Chondrocyte (in vitro differentiated cells): ENCODE results near the gene LENG8. TPM values are rescaled to one million over a fixed set of nuclear protein-coding genes. Genes with fewer than 3 reads are reported as not detected.

Experiments used
- DNase-seq: peaks from one replicate; pipeline ENCODE4 v3.0.0; 2021; ENCODE audit warnings: mixed read lengths, low spot score
- H3K27ac Mint-ChIP-seq: one replicate; pipeline ENCODE4 v1.8.0; 2021; ENCODE audit warnings: mild to moderate bottlenecking, moderate library complexity, mixed read lengths; ENCODE audit not compliant: unreplicated experiment
- H3K27me3 Mint-ChIP-seq: 2 replicates; pipeline ENCODE4 v1.8.0; 2021; ENCODE audit warnings: low read depth, mixed read lengths
- H3K36me3 Mint-ChIP-seq: 2 replicates; pipeline ENCODE4 v1.8.0; 2021; ENCODE audit warnings: low read depth, mixed read lengths
- H3K4me1 Mint-ChIP-seq: 2 replicates; pipeline ENCODE4 v1.8.0; 2021; ENCODE audit warnings: low read depth, mild to moderate bottlenecking, mixed read lengths
- H3K4me3 Mint-ChIP-seq: one replicate; pipeline ENCODE4 v1.8.0; 2021; ENCODE audit warnings: mild to moderate bottlenecking, moderate library complexity, mixed read lengths; ENCODE audit not compliant: unreplicated experiment
- H3K9me3 Mint-ChIP-seq: 2 replicates; pipeline ENCODE4 v1.8.0; 2021; ENCODE audit warnings: low read depth, mixed read lengths
- total RNA-seq: library from RNA; stranded (reverse); gene quantifications from 3 replicates; pipeline ENCODE4 v1.2.1, GENCODE V29; 2021
- TF ChIP-seq, protein P1 (sequence below): fragments of 200-600 bp; sonication (generic); IDR thresholded peaks from 2 replicates; pipeline ENCODE4 v1.5.0; 2021; ENCODE audit warnings: antibody characterized with exemption, mild to moderate bottlenecking, moderate library complexity

LENG8 gene
- total RNA-seq, 1 donor from 2014 or later: 110 TPM

DNA sequence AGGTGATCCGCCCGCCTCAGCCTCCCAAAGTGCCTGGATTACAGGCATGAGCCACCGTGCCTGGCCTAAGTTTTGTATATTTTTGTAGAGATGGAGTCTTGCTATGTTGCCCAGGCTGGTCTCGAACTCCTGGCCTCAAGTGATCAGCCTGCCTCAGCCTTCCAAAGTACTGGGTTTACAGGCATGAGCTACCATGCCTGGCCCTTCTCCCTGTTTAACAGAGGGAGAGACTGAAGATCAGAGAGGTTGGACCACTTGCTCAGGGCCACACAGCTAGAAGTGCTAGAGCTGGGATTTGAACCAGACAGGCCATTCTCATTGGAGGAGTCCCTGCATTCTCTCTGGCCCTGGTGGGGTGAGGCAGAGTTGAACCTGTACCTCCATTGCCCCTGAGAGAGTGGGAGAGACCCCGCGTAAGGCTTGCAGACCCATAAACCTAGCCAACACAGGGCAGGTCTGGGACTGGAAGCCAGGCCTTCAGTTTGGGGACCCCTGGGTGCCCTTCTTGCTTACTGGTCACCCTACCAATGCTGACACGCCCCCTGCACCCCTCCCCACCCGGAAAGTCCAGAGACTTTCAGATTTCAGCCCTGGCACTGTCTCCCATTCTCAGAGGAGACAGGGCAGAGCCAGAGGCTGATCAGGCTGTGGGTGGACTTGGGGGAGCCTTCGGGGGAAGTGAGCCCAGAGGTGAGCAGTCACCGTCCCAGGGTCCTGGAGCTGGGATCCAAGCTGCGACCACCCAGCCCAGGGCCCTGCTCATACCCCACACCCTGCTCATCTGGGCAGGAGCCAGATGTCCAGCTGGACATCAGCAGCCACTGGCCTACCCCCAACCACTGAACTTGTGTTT lies 20.4 kb upstream of the LENG8 start:
- no peaks in the 10 kb centered on the region for H3K36me3 Mint-ChIP-seq
- peaks cover 10% of the 10 kb centered on the region for H3K4me1 Mint-ChIP-seq

GRCh38 chr19:54429176-54429495 lies 19.9 kb upstream of the LENG8 start:
- H3K9me3 Mint-ChIP-seq: no peaks in the 10 kb centered on the region
- TF ChIP-seq, protein P1, sequence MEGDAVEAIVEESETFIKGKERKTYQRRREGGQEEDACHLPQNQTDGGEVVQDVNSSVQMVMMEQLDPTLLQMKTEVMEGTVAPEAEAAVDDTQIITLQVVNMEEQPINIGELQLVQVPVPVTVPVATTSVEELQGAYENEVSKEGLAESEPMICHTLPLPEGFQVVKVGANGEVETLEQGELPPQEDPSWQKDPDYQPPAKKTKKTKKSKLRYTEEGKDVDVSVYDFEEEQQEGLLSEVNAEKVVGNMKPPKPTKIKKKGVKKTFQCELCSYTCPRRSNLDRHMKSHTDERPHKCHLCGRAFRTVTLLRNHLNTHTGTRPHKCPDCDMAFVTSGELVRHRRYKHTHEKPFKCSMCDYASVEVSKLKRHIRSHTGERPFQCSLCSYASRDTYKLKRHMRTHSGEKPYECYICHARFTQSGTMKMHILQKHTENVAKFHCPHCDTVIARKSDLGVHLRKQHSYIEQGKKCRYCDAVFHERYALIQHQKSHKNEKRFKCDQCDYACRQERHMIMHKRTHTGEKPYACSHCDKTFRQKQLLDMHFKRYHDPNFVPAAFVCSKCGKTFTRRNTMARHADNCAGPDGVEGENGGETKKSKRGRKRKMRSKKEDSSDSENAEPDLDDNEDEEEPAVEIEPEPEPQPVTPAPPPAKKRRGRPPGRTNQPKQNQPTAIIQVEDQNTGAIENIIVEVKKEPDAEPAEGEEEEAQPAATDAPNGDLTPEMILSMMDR: no peak
- H3K36me3 Mint-ChIP-seq: no peaks in the 10 kb centered on the region
- no peak for DNase-seq
- H3K4me1 Mint-ChIP-seq: peaks cover 10% of the 10 kb centered on the region
- H3K4me3 Mint-ChIP-seq: no peak overlapping the region
- no peak overlapping the region for H3K27ac Mint-ChIP-seq
- peaks cover 8% of the 10 kb centered on the region for H3K27me3 Mint-ChIP-seq

More for the DNA sequence above, 20.4 kb upstream of the LENG8 start:
- no peak for DNase-seq
- Mint-ChIP-seq H3K27me3 (peaks cover 8% of the 10 kb centered on the region), H3K27ac (no peak overlapping the region), H3K4me3 (no peak overlapping the region), H3K9me3 (no peaks in the 10 kb centered on the region)
- TF ChIP-seq, protein P1: no peak

GRCh38 chr19:54429545-54430227 lies 19.3 kb upstream of the LENG8 start:
- DNase-seq: no peak
- Mint-ChIP-seq H3K27ac (no peak overlapping the region), H3K27me3 (peaks cover 8% of the 10 kb centered on the region), H3K4me1 (peaks cover 10% of the 10 kb centered on the region), H3K36me3 (no peaks in the 10 kb centered on the region), H3K4me3 (no peak overlapping the region), H3K9me3 (no peaks in the 10 kb centered on the region)
- TF ChIP-seq, protein P1: no peak

DNA sequence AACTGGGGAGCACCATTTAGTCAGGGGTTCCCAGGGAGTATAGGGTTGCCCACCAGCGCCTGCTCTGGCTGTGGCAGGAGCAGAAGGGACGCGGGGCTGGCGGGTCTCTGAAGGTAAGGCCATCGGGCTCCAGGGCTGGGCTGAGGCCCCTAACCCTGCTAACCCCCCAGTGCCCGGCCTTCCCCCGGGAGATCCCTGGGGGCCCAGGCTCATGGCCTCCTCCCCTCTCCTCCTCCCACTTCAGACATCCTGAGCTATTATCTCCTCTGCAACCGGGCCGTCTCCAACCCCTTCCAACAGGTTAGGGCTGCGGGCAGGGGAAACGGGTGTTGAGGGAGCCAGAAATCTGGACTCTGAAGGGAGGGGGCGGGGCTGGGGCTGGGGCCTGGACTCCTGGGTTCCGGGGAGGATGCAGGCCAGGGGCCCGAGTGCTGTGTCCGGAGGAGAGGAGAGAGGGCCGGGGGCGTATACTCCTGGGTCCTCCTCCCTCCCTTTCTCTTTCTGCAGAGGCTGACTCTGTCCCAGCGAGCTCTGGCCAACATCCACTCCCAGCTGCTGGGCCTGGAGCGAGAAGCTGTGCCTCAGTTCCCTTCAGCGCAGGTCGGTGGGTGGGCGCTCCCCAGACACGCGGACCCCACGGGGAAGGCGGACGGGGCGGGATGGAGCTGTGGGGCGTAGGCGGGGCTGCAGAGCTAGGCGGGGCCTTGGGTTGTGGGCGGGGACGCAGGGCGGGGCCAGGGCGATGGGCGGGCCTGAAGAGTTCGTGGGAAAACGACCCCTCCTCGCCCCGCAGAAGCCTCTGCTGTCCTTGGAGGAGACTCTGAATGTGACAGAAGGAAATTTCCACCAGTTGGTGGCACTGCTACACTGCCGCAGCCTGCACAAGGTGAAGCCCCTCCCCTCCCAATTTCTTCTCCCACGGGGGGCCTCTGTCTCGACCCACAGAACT lies 18.4 kb upstream of the LENG8 start:
- TF ChIP-seq, protein P1: peak; percentile 60
- Mint-ChIP-seq H3K4me1 (peaks cover 10% of the 10 kb centered on the region), H3K4me3 (peak overlapping the region; percentile 61), H3K36me3 (no peaks in the 10 kb centered on the region), H3K9me3 (no peaks in the 10 kb centered on the region), H3K27me3 (peaks cover 6% of the 10 kb centered on the region), H3K27ac (no peak overlapping the region)
- DNase-seq: no peak
